GM04503 (cell line): ENCODE measurements around the gene NEK10.
"Not testable (repeated sequence)": the region's sequence is repeated elsewhere in the genome, so short reads cannot be mapped to it uniquely, and the experiment has no call there.

Source experiments
- DNase-seq: peaks from one replicate; pipeline ENCODE4 v3.0.0-alpha.2; 2012; ENCODE audit warnings: low read depth

NEK10 gene, protein sequence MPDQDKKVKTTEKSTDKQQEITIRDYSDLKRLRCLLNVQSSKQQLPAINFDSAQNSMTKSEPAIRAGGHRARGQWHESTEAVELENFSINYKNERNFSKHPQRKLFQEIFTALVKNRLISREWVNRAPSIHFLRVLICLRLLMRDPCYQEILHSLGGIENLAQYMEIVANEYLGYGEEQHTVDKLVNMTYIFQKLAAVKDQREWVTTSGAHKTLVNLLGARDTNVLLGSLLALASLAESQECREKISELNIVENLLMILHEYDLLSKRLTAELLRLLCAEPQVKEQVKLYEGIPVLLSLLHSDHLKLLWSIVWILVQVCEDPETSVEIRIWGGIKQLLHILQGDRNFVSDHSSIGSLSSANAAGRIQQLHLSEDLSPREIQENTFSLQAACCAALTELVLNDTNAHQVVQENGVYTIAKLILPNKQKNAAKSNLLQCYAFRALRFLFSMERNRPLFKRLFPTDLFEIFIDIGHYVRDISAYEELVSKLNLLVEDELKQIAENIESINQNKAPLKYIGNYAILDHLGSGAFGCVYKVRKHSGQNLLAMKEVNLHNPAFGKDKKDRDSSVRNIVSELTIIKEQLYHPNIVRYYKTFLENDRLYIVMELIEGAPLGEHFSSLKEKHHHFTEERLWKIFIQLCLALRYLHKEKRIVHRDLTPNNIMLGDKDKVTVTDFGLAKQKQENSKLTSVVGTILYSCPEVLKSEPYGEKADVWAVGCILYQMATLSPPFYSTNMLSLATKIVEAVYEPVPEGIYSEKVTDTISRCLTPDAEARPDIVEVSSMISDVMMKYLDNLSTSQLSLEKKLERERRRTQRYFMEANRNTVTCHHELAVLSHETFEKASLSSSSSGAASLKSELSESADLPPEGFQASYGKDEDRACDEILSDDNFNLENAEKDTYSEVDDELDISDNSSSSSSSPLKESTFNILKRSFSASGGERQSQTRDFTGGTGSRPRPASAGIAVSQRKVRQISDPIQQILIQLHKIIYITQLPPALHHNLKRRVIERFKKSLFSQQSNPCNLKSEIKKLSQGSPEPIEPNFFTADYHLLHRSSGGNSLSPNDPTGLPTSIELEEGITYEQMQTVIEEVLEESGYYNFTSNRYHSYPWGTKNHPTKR

DNA sequence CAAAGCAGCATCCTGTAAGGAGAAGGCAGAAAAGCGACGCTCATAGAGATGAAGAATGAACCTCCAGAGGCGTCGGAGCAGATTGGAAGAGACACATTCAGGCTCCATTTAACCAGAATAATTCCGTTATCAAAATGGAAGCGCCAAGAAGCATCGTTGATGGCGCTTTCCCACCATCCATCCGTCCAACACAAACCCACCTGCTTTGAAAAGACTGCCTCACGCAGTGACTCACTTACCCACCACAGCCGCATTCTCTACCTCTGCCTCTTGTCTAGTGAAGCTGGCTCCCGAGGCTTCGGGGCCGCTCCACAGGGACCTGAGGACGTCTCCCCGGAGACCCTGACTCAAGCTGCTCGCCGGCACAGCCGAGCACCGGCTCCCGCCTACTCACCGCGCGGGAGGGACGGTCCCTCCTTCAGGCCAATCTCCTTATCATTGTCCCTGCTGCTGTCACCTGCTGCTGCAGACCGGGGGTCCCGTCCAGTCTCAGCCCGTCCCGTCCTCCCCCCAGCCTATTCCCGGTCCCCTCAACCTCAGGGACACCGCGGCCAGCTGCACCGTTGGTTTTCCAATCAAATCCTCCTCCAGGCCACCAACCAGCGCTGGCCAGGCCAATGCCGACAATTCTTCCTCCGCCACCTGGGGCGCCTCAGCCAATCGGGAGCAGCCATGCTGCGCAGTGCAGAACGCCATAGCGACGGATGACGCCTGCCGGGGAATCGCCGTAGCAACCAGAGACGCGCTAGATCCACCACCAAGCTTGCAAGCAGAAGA is at the start of gene NEK10:
Gene NEK10 (minus strand): TSS at position 553 of the 777 bp plus-strand sequence. CDS start 16,501 bp downstream, outside the sequence.
- no peak for DNase-seq

DNA sequence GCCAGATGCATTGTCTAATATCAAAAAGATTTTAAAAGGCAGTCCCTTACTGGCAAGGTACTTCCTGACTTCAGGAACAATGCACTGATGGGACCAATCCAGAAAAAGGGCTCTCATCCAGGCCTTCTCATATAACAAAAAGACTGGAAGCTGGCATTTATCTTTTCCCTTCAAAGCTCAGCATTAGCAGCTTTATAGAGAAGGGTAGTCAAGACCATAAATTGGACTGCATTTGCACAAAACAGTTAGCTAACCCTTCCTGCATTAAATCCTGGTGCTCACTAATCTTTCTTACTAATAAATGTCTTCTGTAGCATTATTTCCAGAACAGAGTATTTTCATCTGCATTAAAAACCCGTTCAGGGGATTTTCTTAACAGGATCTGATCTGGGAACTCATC is 46.0 kb upstream of the NEK10 start:
- DNase-seq = no peak

DNA sequence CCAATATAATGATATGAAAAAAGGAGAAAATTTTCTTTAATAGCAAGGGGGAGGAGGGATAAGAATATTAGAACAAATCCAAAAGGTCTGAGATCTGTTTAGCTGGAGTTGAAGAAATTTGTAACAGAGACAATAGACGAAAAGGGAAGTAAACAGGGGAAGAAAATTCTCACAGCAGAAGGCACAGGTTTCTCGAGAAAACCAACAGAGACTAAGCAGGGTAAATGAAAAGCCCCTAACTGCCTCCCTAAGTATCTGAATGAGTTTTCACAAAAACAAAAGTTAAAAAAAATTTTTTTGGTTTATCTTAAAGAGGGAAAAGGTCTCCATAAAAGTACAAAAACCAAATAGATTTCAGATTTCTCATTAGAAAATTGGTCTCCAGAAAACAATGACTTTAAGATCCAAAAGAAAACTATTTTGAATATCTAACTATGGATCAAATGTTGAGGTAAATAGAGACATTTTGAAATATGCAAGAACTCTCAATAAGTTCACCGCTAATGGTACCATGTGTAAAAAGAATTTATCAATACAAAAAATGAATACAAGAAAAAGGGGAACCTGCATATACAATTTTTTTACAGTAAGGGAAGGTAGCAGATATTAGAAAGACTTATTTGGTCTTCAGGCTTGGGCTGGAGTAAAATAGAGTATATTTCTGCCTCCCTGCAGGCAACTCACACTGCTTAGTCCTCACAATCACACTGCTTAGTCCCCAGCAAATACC is 23.9 kb upstream of the NEK10 start:
- DNase-seq = no peak

DNA sequence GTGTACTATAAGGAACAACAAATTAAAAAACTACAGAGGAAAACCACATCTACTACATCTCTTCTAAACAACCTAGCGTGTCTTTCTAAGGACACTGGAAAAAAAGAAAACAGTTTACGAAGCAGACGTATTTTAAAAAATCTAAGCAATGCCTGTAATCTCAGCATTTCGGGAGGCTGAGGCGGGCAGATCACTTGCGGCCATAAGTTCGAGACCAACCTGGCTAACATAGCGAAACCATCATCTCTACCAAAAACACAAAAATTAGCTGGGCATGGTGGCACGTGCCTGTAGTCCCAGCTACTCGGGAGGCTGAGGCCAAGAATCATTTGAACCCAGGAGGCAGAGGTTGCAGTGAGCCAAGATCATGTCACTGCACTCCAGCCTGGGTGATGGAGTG is 23.2 kb upstream of the NEK10 start:
- DNase-seq = not testable (repeated sequence)

DNA sequence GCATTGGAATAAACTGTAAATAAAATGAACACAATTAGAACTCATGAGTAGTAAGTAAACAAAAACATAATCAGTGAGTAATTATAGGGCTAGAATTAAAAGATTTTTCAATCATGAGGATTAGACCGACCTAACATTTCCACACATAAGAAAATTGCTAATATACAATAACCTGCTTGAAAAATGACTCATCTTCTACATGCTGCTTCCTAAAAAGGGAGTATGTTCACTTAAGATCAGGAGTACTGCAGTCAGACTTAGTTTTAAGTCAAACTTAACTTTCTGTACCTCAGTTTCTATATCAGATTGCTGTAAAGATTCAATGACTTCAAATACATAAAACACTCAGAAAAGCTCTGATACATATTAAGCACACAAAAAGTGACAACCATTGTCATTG is 22.6 kb upstream of the NEK10 start:
- DNase-seq = no peak

DNA sequence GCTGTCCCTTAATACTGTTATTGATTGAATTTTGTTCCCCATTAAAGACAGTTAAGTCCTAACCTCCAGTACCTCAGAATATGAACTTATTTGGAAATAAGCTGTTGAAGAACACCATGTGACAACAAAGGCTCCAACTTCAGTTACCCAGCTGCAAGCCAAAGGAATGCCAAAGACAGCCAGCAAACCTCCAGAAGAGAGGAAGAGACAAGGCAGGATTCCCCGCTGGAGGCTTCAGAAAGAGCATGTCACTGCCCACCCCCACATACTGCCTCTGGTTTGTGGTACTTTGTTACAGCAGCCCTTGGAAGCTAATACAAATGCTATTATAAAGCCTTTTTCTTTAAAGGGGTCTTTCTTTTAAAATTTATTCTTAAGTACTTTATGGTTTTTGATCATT is 18.4 kb upstream of the NEK10 start:
- DNase-seq = no peak

DNA sequence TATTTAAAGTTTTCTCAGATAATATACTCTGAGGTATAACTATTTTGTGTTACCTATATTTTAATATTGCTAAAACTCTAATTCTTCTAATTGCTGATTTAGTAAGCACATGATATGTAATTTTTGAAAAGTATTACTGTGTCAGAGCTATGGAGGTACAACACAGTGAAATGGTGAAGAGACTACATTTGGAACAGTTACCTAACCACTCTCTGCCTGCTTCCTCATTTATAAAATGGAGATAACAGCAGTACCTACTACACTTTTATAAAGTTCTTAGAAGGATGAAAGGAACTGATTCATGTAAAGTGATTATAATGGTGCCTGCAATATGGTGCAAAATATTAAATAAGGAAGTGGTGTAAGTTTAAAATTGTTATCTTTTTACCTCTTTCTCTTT is 16.3 kb upstream of the NEK10 start:
- no peak for DNase-seq

DNA sequence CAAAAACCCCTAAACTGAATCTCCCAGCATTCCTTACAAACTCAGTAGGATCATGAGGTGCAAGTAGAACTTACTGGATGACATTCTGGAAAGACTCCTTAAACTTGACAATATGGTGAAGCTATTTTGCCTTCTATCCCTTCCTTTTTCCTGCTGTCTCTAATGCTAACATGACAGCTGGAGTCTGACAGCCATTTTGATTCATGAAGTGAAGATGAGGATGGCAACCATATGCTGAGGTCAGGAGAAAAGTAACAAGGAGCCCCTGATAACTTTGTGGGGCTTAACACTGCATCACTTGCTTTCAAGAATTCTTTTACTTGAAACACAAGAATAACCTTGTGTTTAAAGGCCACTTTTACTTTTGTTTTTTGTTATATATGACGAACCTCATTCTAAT is 15.0 kb upstream of the NEK10 start:
- no peak for DNase-seq

DNA sequence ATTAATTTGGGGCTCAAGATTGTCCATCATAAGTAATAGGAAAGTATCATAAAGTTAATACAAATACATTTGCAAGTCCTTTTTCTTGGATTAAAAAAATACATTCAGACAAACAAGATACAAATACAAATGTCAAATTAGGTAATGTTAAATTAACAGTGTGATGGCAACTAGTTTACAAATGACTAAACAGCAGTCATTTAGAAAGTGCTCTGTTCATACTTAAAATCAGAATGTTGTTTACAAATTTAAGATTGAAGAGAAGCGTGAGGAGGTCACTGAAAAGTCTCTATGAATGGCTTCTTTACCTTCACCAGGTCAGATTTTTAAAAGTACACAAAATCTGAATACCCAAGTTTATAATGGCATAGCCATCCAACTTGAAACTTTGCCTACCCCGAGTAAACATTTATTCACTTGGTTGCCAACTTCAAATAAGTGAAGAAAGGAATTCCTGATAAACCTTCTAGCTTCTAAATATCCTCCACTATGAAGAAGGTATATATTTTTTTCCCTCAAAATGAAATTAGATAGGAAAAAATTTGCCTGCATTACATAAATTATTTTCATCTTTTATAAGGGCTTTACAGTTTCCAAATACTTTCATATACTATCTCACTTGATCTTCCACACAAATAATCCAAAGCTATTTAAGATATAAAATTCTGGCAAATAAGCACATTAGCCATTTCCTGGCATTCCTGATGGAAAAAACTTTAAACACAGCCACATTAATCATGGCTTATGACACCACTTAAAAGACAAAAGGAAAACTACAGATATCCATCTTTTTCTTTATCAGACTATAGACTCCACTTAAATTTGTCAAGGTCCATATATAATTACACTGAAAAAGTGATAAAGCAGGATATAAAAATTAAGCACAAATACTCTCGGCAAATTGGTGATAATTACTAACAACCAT is 11.5 kb upstream of the NEK10 start:
- no peak for DNase-seq

DNA sequence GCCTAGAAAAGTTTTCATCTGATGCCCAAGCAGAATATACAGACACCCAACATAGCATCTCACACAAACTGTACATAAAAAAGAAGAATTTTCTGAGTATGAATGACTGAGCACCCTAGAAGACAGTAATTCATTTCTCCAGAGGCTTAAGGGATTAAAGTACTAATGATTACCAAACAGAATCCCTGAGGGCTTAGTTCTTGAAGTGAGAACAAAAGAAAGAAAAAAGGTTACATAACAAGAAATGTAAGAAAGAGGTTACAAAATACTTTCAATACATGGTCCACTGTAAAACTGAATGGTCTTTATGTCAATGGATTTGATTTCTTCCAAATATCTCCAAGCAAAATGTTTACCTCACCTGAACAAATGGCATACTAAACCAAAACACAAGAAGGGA is 9.1 kb upstream of the NEK10 start:
- no peak for DNase-seq

DNA sequence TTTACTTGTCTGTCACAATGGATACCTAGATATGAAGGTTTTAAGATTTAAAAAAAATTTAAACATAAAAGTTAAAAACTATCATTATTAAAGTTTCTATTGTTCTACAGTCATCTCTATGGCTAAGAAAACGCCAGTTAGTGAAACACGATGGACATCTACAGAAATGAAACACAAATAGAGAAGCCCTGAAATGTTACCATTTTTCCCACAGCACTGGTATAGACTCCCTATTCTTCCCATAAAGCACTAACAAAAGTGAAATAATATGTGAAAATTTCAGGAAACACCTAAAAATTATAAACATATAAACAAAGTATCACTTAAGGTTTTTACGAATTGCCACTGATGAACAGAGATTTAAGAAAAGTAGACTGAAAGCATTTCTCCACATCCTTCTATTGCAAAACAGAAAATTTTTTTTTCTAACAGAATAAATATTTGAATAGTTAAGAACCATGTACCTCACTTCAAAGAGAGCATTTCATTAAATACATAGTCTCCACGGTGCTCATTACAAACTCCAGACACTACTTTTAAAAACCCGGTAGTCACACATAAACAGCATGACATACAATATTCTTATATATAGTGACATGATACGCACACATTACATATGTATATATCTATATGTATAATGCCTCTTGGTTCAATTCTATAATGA is 7.1 kb upstream of the NEK10 start:
- no peak for DNase-seq

DNA sequence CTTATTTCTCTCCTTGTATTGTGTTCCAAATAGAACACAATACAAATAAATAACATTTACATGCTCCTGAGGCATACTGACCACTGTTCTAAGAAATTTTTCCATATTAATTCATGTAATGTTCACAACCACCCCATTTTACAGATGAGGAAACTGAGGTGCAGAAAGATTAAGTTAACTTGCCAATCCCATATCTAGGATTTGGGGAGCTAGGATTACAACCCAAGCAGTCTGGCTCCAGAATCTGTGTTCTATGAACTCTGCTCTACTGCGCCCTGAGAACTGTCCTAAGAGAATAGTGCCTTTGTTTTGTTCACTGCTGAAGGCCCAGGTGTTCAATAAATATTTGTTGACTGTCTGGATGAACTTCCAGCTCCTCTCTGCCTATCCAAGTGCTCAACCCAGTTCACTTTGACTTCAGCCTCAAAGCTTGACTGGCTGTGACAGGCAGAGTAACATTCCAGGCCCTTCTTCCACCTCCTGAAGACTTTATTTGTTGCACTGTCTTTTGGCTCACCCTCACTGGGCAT is 3.1 kb downstream of the NEK10 start:
- no peak for DNase-seq

DNA sequence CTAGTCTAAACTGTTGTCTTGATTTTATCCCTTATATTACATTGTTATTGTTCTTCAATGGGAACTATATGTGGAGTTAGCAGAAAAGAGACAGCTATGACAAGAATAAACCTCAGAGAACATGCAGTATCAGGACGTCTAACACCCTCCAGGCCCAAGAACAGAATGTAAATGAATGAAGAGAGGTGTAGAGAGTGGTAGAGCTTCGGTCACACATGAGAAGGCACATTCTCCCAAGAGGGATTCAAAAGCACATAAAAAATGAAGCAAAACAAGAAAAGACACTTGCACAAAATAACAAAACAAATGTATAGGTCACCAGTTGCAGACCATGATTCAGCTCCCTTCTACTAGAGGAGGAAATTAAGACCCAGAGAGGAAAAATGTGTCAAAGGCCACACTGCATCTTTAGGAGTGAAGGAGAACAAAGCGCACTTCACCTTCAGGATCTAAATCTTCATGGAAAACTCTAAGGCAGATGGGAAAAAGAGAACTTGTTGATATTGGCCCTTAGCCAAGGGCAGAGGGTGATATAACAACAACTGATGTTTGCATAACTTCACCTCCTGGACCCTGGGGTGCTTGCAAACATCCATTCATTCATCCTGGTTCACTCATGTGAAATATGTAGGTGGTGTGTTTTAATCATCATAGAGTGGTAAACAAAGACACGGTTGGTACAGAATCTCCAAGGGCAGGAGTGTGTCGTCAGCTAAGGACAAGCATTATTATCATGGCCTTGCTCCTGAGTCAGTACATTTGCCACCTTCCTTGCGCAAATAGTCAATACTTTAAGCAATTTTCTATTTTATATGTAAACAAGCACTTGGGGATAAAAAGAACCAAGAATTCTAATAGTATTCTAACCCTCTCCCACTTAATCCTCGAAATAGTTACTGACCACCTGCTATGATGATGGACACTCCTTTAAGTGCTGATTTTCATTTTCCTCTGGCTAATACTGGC is 8.8 kb downstream of the NEK10 start:
- no peak for DNase-seq

DNA sequence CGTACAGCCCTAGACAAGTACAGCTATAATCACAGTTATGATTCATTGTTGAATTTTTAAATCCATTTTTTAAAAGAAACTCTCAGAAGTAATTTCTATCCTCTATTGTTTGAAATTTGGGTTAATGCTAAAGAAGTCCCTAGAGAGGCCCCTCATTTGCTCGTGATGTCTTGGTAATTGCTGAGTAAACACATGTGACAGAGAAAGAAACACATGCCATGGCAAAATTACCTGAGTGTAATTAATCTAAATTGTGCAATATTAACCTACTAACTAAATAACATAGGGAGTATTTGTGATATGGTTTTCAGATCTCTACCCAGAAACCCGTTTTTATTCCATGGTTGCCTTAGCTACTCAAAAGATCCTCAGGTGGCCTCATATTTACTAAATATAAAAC is 10.8 kb downstream of the NEK10 start:
- DNase-seq = no peak

DNA sequence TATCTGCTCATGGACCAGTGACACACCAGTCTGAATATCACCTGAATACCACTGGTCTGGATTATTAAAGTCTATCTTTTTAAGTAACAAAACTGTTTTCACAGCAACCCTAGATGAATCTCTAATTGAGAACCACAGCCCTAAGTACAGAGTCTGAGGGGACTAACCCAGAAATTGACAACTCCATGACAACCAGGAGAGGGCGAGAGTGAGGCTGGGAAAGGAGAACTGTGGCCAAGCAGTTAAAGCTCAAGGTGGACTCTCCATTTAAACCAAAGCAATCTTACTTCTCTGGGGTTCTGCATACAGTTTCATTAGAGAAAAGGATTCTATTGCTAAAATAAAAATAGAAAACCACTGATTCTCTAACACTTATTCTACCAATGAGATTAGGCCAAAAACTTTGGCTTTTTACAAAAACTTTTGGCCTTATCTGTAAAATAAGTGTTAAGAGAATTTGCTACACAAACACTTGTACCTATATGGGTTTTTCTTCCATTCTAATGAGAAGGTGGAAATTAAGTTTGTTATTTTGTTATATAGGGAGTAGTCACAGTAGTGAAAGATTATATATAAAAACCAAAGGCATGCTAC is 11.4 kb downstream of the NEK10 start:
- DNase-seq = no peak

DNA sequence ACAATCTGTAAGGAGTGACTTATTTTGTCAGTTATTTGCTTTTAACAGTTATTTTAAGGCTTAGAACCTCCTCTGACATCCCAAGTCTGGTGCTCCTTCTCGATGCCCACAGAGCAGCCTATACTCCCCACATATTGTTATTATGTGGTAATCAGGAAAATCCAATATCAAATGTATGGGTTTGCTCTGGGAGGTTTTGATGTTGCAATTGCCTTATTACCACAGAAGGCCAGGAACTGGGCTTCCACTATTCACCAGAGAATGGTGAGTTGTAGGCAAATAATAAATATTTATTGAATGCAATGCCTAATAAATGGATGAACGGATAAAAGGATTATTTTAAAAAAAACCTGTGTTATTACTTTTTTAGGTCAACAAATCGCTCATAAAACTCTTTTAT is 12.2 kb downstream of the NEK10 start:
- DNase-seq = no peak

DNA sequence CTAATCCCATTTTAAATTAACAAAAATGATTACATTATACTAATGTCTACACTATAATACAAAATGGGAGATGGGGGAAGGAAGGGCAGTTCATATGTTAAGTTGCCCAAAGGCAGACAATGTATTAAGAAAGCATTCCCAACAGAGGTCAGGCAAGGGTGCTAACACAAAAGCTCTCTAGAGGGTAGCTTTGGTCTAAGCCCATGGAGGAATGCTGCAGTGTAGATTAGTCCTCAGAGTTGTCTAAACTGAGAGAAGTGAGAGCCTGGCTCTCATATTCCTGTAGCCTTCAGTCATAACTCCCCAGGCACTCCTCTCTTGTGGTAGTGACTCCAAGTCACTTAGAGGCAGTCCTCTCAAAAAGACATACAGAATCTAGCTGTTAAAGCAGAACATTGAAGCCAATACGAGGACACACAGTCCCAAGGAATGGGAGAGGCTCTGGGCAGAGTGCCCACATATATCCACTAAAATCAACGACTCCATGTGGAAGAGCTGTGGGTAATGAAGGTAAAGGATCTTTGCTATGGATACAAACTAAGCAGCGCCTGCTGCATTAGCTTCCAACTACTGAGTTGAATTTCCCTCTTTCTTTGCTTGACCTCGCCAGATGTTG is 14.5 kb downstream of the NEK10 start:
- no peak for DNase-seq
